Heart right ventricle (tissue), 16 donors: ENCODE data around the gene CREBBP. TPM values are rescaled to one million over a fixed set of nuclear protein-coding genes. Genes with fewer than 3 reads are reported as not detected.

ENCODE experiments used
- ATAC-seq, 8 donors: fragments of 200-7000 bp; cut with Tn5 transposase; one replicate each; pipeline ENCODE4 v1.9.1; 2020; ENCODE audit warnings: mild to moderate bottlenecking in 8 of 8, moderate library complexity in 8 of 8, moderate number of reproducible peaks in 1 of 8
- DNase-seq, 2 donors: peaks; one replicate each; pipeline ENCODE4 v3.0.0-alpha.2; 2020
- H3K27ac ChIP-seq, 10 donors: fragments of 200-600 bp; sonication (generic) in 2 of 10; one replicate each; pipeline versions ENCODE4 v1.5.0 to v1.8.0; 2020 to 2022; ENCODE audit warnings: mild to moderate bottlenecking in 3 of 10
- H3K27me3 ChIP-seq, 7 donors: fragments of 200-600 bp; one replicate each; pipeline ENCODE4 v1.8.0; 2021 to 2022; ENCODE audit warnings: mild to moderate bottlenecking in 2 of 7
- H3K36me3 ChIP-seq, 9 donors: fragments of 200-600 bp; sonication (generic) in 1 of 9; one replicate each; pipeline versions ENCODE4 v1.5.0 to v1.8.0; 2020 to 2022; ENCODE audit warnings: mild to moderate bottlenecking in 2 of 9
- H3K4me1 ChIP-seq, 9 donors: fragments of 200-600 bp; sonication (generic) in 1 of 9; one replicate each; pipeline versions ENCODE4 v1.5.0 to v1.8.0; 2020 to 2022; ENCODE audit warnings: mild to moderate bottlenecking in 4 of 9
- H3K4me3 ChIP-seq, 10 donors: fragments of 200-600 bp; sonication (generic) in 2 of 10; one replicate each; pipeline versions ENCODE4 v1.5.0 to v1.8.0; 2020 to 2022; ENCODE audit warnings: mild to moderate bottlenecking in 7 of 10, moderate library complexity in 2 of 10
- H3K9me3 ChIP-seq, 11 donors: fragments of 200-600 bp in 10 of 11; sonication (generic) in 2 of 11; one replicate each; pipeline versions ENCODE4 v1.5.0 to v1.8.0; 2013 to 2022; ENCODE audit warnings: mild to moderate bottlenecking in 2 of 11, control low read depth in 1 of 11, moderate library complexity in 1 of 11
- CTCF ChIP-seq, 9 donors: fragments of 200-600 bp; sonication (generic) in 2 of 9; IDR thresholded peaks; one replicate each; pipeline versions ENCODE4 v1.5.0 to v1.8.0; 2021 to 2022; ENCODE audit warnings: antibody characterized with exemption in 9 of 9, mild to moderate bottlenecking in 5 of 9, moderate library complexity in 1 of 9
- WGBS, 2 donors: extraction: QIAGEN DNeasy Blood & Tissue Kit; methylation state at CpG; one replicate each; pipeline ENCODE4 v1.1.7; 2013; ENCODE audit warnings: inconsistent platforms in 1 of 2; 5-methylcytosine and 5-hydroxymethylcytosine counted together
- intact Hi-C, 10 donors: fragments of 100-400 bp; cut with DNase I; formaldehyde crosslinking; loops; one replicate each; pipeline versions ENCODE4 v1.11.1 to v1.14.2; 2022
- polyA plus RNA-seq, 2 donors: library from polyadenylated mRNA; stranded (reverse); fragments of 200-250 nt; gene quantifications; one replicate each; pipeline ENCODE4 v1.2.3, GENCODE V29; 2013
- total RNA-seq, 10 donors: library from RNA; stranded (reverse); fragmentation: NEBNext Ultra II Directional in 3 of 10; extraction: Animal tissue kit (Norgen Biotek cat#: 25700) in 3 of 10; gene quantifications; one replicate each; pipeline versions ENCODE4 v1.2.1 to v1.2.4, GENCODE V29; 2021 to 2023
- donor health status: Arrhythmogenic right ventricular cardiomyopathy.
- donor health status: ischemic (EF 13 %, LVEDD 7.1; RV severe dilation, severe dysfunction).
- donor health status: healthy with polysubstance abuse.
- donor health status: DM: no; HTN: yes; CAD: no.
- donor health status: DM: no; HTN: no; CAD: no.
- donor health status: ischemic (EF 25% LVEDD 6.9; RV normal size, moderate dysfunction).
- donor health status: ischemic (EF 25% LVEDD 5.7; RV mildly dilated, moderate dysfunction).
- donor health status: healthy.
- donor health status: DM: yes; HTN: yes; CAD: no.
- donor health status: Ischemic cardiomyopathy.
- donor health status: ischemic (EF 35%, LVEDD 5.7; RV mildly dilated, moderate dysfunction).
- donor health status: nonischemic (EF 11% LVEDD 7.7; RV severe dilation, severe dysfunction).
- donor health status: DM: yes; HTN: yes; CAD: no.
- donor health status: PGD.
- donor health status: ischemic (EF 29% LVEDD 5.4; RV normal size, mild dysfunction).
- donor health status: nonischemic (EF 23%, LVEDD 6.1; RV moderate dilation, normal function).

CREBBP gene
- total and polyA plus RNA-seq, 12 donors = 6.3 to 51.5 (median 41.0) TPM

- 95 to 96% methylated on average over 12 of the region's 12 CpGs for WGBS, 2 donors
- intact Hi-C loops = loop anchor here in 2 of 10 donors (10.0 kb wide), 1 partner anchor 89 kb away; no protein-coding TSS in a partner anchor
- Histone ChIP-seq H3K4me1 (peaks cover 0 to 12% (median 0%) of the 10 kb centered on the region in 9 donors), H3K9me3 (no peaks in the 10 kb centered on the region), H3K27ac (no peak overlapping the region), H3K4me3 (no peak overlapping the region), H3K27me3 (no peaks in the 10 kb centered on the region), H3K36me3 (peaks cover 0 to 96% (median 40%) of the 10 kb centered on the region in 9 donors)
- ATAC-seq (no peak), DNase-seq (no peak)
- TF ChIP-seq CTCF (IDR thresholded peaks at IDR 0.05) = no peak
Observed at GRCh38 chr16:3785413-3785812, 95.1 kb downstream of the CREBBP start.

- Histone ChIP-seq H3K4me1 (peaks cover 0 to 9% (median 0%) of the 10 kb centered on the region in 9 donors), H3K27ac (no peak overlapping the region), H3K27me3 (no peaks in the 10 kb centered on the region), H3K4me3 (no peak overlapping the region), H3K36me3 (peaks cover 0 to 96% (median 37%) of the 10 kb centered on the region in 9 donors), H3K9me3 (no peaks in the 10 kb centered on the region)
- intact Hi-C loops = loop anchor here in 3 of 10 donors (5.0 to 10.0 kb wide), 2 partner anchors 91 to 94 kb away; no protein-coding TSS in a partner anchor
- WGBS, 2 donors = 72 to 91% methylated on average over 3 of the region's 3 CpGs
- DNase-seq = no peak
- no peak for ATAC-seq
- TF ChIP-seq CTCF (IDR thresholded peaks at IDR 0.05) = no peak
Observed at GRCh38 chr16:3783516-3783915, 97.0 kb downstream of the CREBBP start.

- no peaks in the 10 kb centered on the region for H3K27me3 ChIP-seq
- no peak overlapping the region for H3K27ac ChIP-seq
- intact Hi-C loops = loop anchor here in 3 of 10 donors (5.0 to 10.0 kb wide), 2 partner anchors 92 to 95 kb away; no protein-coding TSS in a partner anchor
- no peak for DNase-seq
- H3K9me3 ChIP-seq = no peaks in the 10 kb centered on the region
- no peak for TF ChIP-seq CTCF (IDR thresholded peaks at IDR 0.05)
- H3K4me3 ChIP-seq = no peak overlapping the region
- no peak for ATAC-seq
- whole genome bisulfite sequencing, 2 donors = 87 to 88% methylated on average over 7 of the region's 7 CpGs
- H3K4me1 ChIP-seq = peaks cover 0 to 9% (median 0%) of the 10 kb centered on the region in 9 donors
- H3K36me3 ChIP-seq = peaks cover 0 to 97% (median 47%) of the 10 kb centered on the region in 9 donors
Observed at GRCh38 chr16:3782566-3782965, 97.9 kb downstream of the CREBBP start.

GRCh38 chr16:3781421-3781820, 99.1 kb downstream of the CREBBP start:
- intact Hi-C loops = loop anchor here in 3 of 10 donors (5.0 to 10.0 kb wide), 2 partner anchors 93 to 96 kb away; no protein-coding TSS in a partner anchor

More at GRCh38 chr16:3781421-3781820, 99.1 kb downstream of the CREBBP start:
- no peaks in the 10 kb centered on the region for H3K9me3 ChIP-seq
- WGBS, 2 donors = 88 to 91% methylated on average over 4 of the region's 4 CpGs
- H3K27ac ChIP-seq = no peak overlapping the region
- DNase-seq (no peak), ATAC-seq (no peak)
- TF ChIP-seq CTCF (IDR thresholded peaks at IDR 0.05) = no peak
- no peaks in the 10 kb centered on the region for H3K27me3 ChIP-seq
- H3K4me1 ChIP-seq = peaks cover 0 to 12% (median 0%) of the 10 kb centered on the region in 9 donors
- peaks cover 0 to 97% (median 51%) of the 10 kb centered on the region in 9 donors for H3K36me3 ChIP-seq
- H3K4me3 ChIP-seq = no peak overlapping the region
